Measurements from ENCODE around the gene SMIM41. TPM values are rescaled to one million over a fixed set of nuclear protein-coding genes. Genes with fewer than 3 reads are reported as not detected.

The SMIM41 gene
- total RNA-seq, 1 donor from 2014 or later = 0.26 TPM

GRCh38 chr12:52066346-52067080 lies 13.0 kb upstream of the SMIM41 start:
- FAIRE-seq (no peak), DNase-seq (ENCODE audit: low read depth) (no peak)
- Histone ChIP-seq H3K36me3 (ENCODE audit: control insufficient read depth, insufficient read depth, low read length) (no peaks in the 10 kb centered on the region), H3K4me3 (ENCODE audit: low read depth, low read length) (no peak overlapping the region), H3K27me3 (ENCODE audit: control insufficient read depth, insufficient read depth, low read length) (no peaks in the 10 kb centered on the region)
- TF ChIP-seq CTCF (IDR thresholded peaks at IDR 0.05; ENCODE audit: insufficient read depth, low read length, severe bottlenecking) = no peak

GRCh38 chr12:52067081-52067374 lies 12.5 kb upstream of the SMIM41 start:
- no peak overlapping the region for H3K4me3 ChIP-seq (ENCODE audit: low read depth, low read length)
- no peaks in the 10 kb centered on the region for H3K36me3 ChIP-seq (ENCODE audit: control insufficient read depth, insufficient read depth, low read length)
- TF ChIP-seq CTCF (IDR thresholded peaks at IDR 0.05; ENCODE audit: insufficient read depth, low read length, severe bottlenecking) = no peak
- no peak for DNase-seq (ENCODE audit: low read depth)
- no peaks in the 10 kb centered on the region for H3K27me3 ChIP-seq (ENCODE audit: control insufficient read depth, insufficient read depth, low read length)
- FAIRE-seq = no peak

GRCh38 chr12:52069327-52070184 lies 9.9 kb upstream of the SMIM41 start, which contains the start of gene ATG101:
Gene ATG101 (plus strand): TSS chr12:52069978. CDS start chr12:52073651, 3,673 bp downstream.
- peak; percentile 84 for DNase-seq (ENCODE audit: low read depth)
- TF ChIP-seq CTCF (IDR thresholded peaks at IDR 0.05; ENCODE audit: insufficient read depth, low read length, severe bottlenecking) = peak; percentile 92
- peaks cover 11% of the 10 kb centered on the region for H3K36me3 ChIP-seq (ENCODE audit: control insufficient read depth, insufficient read depth, low read length)
- peak within 1 kb of the TSS; percentile 89 for H3K4me3 ChIP-seq (ENCODE audit: low read depth, low read length)
- no peaks in the 10 kb centered on the region for H3K27me3 ChIP-seq (ENCODE audit: control insufficient read depth, insufficient read depth, low read length)
- no peak for FAIRE-seq

GRCh38 chr12:52070185-52070925 lies 9.1 kb upstream of the SMIM41 start:
- FAIRE-seq (no peak), DNase-seq (ENCODE audit: low read depth) (no peak)
- H3K27me3 ChIP-seq (ENCODE audit: control insufficient read depth, insufficient read depth, low read length) = no peaks in the 10 kb centered on the region
- H3K4me3 ChIP-seq (ENCODE audit: low read depth, low read length) = peak overlapping the region; percentile 89
- H3K36me3 ChIP-seq (ENCODE audit: control insufficient read depth, insufficient read depth, low read length) = peaks cover 14% of the 10 kb centered on the region
- TF ChIP-seq CTCF (IDR thresholded peaks at IDR 0.05; ENCODE audit: insufficient read depth, low read length, severe bottlenecking) = no peak

GRCh38 chr12:52073531-52074381 lies 5.7 kb upstream of the SMIM41 start:
- H3K36me3 ChIP-seq (ENCODE audit: control insufficient read depth, insufficient read depth, low read length) = peaks cover 25% of the 10 kb centered on the region
- no peak for FAIRE-seq
- no peak for DNase-seq (ENCODE audit: low read depth)
- H3K4me3 ChIP-seq (ENCODE audit: low read depth, low read length) = no peak overlapping the region
- no peaks in the 10 kb centered on the region for H3K27me3 ChIP-seq (ENCODE audit: control insufficient read depth, insufficient read depth, low read length)
- no peak for TF ChIP-seq CTCF (IDR thresholded peaks at IDR 0.05; ENCODE audit: insufficient read depth, low read length, severe bottlenecking)
